ENCODE measurements around the gene SIAH1. TPM values are rescaled to one million over a fixed set of nuclear protein-coding genes. Genes with fewer than 3 reads are reported as not detected.

SIAH1 gene
- total RNA-seq, 1 donor from 2014 or later = 13.8 TPM

Other genes with a start within 250 kb of the SIAH1 start
- gene ABCC12, start 229.4 kb downstream of the SIAH1 start, total RNA-seq = not detected
- gene LONP2, start 141.1 kb downstream of the SIAH1 start, total RNA-seq = 68.1 TPM
- gene ABCC11, start 137.9 kb downstream of the SIAH1 start, total RNA-seq = 0.30 TPM
- gene N4BP1, start 224.8 kb upstream of the SIAH1 start, total RNA-seq = 20.9 TPM

Data from cardiac septum (tissue), 1 donor.